IPS-NIHi7 (cell line): ENCODE data around the gene MPC1.
"Not testable (repeated sequence)": the region's sequence is repeated elsewhere in the genome, so short reads cannot be mapped to it uniquely, and the experiment has no call there.

Experiments used
- DNase-seq: peaks from one replicate; pipeline ENCODE4 v3.0.0; 2012; ENCODE audit warnings: mixed read lengths; ENCODE audit errors: extremely low spot score

Gene MPC1

DNA sequence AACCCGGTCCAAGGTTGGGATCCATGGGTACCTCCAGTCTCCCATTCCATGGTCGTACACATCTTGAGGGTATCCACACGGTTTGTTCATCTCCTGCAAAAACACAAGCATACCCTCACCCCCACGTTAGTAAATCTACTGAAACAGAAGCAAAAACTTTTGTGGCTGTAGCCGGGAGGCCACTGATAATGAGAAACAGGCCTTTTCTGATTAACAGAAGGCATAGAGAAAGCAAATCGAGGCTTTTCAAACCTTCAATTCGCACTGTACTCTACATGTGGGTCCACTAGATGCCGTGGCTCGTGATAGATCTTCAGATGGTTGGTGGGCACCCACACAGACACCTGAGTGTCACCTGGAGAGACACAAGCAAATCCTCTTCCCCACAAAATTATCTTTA is 37.1 kb downstream of the MPC1 start:
- DNase-seq = not testable (repeated sequence)

DNA sequence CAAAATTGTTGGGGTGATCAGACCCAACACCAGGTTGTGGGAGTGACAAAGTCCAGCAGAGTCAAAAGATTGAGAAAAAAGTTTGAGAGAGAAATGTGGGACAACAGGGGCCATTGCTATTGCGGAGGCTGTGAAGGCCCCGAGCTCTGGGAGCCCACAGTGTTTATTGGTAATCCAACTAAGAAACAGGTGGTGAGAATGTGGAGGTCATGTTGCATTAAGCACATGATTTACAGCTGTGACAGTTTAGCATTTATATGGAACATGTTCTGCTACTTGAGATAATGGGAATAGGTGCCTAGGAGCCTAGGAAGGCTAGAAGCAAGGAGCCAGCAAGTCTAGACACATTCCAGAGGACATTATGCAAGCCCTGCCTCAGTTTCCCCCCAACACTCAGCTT is 37.8 kb downstream of the MPC1 start:
- DNase-seq = not testable (repeated sequence)

DNA sequence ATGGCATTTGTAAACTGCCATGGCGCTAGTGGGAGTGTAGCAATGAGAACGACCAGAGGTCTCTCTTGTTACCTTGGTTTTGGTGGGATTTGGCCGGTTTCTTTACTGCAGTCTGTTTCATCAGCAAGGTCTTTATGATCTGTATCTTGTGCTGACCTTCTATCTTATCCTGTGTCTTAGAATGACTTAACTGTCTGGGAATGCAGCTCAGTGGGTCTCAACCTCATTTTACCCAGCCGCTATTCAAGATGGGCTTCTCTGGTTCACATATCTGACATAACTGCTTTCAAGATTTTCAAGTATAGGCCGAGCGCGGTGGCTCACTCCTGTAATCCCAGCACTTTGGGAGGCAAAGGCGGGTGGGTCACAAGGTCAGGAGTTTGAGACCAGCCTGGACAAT is 38.5 kb downstream of the MPC1 start:
- no peak for DNase-seq

DNA sequence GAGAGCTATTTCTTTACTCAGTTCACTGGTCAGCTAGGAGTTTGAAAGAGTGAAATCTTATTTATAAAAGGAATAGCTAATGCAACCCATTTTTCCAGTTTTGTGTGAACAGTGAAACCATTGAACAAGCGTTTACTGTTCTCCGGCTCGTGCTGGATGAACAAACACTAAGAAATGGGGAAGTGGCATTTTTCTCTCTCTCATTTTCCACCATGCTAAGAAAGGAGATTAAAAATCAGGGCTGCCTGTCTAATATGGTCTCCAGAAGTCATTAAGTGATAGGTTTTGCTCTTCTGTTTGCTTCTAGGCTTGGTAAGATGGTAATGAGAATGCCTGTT is 39.6 kb downstream of the MPC1 start:
- DNase-seq = no peak

DNA sequence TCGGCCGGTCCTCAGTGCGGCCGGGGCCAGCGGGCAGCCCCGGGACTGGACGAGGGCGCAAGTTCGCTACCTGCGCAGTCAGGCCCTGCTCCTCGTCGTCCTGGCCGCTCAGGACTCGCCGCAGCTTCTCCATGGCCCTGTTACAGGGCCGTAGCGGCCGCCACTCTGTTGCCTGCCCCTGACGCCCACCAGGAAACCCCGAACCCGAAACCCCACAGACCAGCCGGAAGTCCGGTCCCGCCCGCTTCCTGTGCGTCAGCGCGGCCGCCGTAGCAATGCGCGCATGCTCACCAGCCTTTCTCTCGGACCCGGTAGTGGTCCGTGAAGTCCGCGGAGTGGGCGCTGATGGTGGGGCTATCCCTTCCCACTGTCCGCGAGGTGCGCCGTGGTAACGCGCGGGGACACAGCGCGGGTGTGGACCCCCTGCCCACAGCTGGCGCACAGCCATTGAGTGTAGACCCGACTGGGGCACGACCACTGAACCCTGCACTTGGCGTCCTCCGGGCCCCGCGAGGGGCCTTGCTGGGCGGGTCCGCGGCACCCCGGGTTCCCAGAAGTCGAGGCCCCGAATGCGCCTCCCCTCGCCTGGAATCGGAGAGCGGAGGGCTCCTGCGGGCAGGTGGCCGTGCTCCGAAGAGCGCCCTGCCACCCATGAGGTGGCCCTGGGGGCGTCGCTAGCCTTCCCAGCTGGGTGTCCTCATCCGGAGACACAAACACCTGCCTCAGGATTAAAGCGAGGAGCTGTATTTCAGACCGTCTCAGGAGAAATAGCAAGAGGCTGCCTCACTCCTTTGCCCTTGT is 40.2 kb downstream of the MPC1 start, which contains the start of gene SFT2D1:
Gene SFT2D1, minus strand, starts transcription at position 197 of the 801 bp plus-strand sequence. Its CDS starts 64 bp downstream, at position 133.
- peak; percentile 92 for DNase-seq

DNA sequence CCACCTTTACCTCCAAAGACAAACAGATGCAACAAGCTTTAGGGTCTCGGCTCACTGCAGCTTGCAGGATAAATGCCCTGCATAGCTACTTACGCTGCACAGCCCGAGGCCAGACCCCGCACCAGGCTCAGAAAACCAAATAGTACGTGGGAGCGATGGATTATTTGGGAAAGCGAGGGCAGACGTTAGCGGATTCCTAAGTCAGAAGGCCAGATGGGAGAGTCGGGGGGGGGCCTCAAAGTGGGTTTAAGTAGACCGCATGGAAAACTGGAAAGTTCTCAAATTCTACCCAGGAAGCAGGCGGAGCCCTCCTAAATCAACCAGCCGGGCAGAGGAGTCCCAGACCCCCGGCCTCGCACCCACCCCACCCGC is 40.8 kb downstream of the MPC1 start:
- no peak for DNase-seq

DNA sequence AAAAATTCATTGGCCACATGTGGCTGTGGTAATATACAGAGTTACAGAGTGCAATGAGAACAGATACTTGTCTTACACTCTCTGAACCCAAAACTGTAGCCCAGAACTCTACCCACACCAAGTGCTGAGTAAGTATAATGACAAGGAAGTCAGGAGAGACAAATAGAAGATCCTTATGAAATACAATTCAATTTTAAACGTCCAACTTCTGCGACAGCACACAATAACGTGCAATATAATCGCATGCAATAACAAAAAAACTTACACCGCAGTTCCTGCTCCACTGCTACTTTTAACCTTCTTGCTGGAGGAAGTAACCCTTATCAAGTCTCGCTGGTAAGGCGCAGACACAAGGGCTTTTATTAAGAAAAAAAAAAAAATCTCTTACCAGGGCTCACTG is 41.3 kb downstream of the MPC1 start:
- no peak for DNase-seq

DNA sequence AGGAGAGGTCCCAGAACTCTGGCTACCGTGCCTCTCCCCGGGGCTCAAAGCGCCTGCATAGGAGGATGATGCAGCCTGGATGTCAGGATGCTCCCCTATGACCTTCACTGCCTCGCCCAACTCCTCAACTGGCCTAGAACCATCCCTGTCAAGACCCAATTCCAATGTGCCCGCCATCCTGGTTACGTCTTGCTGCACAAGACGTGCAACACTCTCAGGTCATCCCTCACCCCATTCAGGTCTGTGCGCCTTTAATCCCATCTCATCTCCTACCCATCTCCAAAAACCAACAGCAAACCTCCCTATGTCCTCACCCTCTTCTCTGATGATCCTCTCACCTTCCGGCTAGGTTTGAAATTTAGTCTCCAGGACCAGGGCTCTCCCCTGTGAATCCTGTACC is 43.9 kb downstream of the MPC1 start:
- no peak for DNase-seq

DNA sequence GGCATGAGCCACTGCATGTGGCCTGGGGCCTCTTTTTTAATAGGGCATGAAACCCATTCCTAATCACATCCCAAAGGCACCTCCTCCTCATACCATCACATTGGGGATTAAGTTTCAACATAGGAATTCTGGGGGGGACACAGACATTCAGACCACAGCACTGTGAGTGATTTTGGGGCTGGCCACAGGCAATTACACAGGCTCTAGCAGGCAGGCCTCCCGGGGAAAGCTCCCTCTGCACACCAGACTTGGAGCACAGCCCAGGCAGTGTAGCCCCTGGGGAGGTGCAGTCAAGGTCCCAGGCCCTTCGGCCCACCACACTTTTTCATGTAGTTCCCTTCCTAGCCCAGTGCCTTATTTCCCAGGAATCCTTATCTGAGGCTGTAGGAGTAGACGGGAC is 45.9 kb downstream of the MPC1 start:
- no peak for DNase-seq

DNA sequence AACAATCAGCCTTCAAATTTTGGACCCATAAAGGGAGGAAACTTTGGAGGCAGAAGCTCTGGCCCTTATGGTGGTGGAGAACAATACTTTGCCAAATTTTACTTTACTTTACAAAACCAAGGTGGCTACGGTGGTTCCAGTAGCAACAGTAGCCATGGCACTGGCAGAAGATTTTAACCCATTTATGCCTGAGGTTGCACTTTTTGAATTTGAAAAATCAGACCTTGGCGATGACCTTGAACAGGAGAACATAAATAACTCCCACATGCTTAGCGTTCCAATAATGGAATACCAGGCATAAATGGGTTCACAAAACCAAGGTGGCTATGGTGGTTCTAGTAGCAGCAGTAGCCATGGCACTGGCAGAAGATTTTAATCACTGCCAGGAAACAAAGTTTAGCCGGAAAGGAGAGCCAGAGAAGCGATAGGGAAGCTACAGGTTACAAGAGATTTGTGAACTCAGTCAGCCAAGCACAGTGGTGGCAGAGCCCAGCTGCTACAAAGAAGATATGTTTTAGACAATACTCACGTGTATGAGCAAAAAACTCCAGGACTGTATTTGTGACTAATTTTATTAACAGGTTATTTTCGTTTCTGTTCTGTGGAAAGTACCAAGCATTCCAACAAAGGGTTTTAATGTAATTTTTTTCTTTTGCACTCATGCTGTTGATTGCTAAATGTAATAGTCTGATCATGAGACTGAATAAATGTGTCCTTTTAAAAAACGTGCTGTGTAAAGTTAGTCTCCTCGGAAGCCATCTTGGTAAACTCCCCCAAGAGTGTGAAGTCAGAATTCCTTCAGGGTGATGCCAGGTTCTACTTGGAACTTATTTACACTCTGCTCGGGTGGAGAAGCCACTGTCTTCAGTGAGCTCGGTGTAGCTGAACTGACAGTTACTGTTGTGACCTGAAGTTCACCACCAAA is 47.1 kb downstream of the MPC1 start:
- no peak for DNase-seq

DNA sequence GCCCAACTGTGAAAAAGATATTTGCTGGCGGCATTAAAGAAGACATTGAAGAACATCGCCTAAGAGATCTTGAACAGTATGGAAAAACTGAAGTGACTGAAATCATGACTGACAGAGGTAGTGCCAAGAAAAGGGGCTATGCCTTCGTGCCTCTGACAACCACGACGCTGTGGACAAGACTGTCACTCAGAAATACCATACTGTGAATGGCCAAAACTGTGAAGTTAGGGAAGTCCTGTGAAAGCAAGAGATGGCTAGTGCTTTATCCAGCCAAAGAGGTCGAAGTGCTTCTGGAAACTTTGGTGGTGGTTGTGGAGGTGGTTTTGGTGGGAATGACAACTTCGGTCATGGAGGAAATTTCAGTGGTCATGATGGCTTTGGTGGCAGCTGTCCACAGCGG is 47.9 kb downstream of the MPC1 start:
- no peak for DNase-seq

DNA sequence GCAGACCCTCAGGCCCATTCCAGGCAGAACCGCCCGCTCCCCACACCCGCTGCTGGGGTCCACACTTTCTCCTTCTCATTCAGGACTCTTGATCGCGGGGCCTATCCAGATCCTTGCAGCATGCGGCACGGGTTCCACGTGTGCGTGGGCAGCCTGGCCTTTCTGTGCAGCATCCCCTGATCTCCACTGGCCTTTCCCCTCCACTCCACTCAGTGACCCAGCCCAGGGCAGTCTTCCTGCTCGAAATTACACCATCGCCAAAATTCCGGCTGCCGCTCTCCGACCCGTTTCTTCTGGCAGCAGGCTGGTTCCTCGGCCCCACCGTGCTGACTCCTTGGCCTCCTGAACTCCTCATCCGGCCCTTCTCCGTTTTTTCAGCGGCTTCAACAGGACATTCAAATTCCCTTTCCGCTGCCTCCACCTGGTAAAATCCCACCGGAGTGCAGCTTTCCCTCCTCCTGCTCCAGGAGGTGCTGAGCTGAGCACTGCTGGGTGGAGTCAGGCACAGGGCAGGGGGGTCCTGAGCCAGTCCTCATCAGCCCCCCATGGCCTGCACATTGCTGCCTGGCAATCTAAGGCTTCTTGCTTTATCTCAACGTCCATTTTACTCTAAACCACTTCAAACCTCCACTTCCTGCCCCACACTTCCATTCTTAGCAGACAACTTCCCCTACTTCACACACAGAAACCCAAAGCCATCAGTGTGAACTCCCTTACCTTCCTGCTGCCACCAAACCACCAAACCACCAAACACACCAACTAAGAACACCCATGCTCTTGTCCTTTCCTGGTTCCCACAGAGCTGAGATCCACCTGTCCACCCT is 49.4 kb downstream of the MPC1 start:
- no peak for DNase-seq

DNA sequence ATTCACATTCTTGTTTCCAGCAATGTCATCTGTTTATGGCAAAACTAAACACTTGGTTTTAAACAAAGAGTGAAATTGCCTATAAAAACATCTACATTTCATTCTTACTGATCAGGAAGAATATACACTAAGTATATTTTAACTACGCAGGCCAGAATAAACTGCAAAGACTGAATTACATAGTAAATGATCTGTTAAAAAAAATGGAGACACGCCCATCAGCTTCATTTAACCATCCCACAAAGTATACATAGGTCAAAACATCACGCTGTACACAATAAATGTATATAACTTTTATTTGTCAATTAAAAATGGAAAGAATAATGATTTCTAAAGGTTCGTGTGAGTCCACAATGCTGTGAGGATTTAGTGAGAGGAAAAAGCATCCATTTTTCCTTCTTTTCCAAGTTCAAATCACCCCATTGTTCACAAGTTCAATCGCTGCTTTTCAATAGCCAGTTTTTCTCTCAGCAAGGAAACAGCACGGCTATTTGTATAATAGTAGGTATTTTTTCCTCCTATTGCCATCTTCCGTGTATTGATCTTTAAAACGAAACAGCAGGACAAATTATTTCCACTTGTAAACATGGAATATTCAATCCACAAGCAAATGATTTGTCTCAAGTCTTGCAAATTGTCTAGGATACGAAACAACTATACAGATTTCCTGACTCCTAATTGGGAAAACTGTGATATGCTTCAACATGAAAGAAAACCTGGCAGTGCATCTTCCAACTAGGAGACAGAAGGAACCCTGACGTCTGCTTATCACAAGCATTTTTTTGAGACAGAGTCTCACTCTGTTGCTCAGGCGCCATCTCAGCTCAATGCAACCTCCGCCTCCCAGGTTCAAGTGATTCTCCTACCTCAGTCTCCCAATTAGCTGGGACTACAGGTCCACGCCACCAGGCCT is 51.0 kb downstream of the MPC1 start:
- no peak for DNase-seq

DNA sequence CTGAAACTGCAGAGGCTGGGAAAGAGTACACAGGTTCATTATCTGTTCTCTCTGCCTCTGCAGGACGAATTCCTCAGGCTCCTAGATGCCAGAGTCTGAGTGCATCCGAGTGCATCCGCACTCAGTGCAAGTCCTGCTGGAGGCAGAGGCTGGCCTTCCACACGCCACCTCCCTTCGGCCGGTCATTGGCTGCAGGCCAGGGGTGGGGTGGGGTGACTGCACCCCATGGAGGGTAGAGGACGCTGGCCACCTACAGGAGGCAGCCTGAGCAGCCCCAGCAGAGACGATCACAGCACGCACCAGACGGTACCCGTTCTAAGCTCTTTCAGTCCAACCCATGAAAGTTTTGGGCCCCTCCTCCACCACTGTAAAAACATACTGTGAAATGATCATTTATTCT is 52.1 kb downstream of the MPC1 start:
- DNase-seq = peak; percentile 85

DNA sequence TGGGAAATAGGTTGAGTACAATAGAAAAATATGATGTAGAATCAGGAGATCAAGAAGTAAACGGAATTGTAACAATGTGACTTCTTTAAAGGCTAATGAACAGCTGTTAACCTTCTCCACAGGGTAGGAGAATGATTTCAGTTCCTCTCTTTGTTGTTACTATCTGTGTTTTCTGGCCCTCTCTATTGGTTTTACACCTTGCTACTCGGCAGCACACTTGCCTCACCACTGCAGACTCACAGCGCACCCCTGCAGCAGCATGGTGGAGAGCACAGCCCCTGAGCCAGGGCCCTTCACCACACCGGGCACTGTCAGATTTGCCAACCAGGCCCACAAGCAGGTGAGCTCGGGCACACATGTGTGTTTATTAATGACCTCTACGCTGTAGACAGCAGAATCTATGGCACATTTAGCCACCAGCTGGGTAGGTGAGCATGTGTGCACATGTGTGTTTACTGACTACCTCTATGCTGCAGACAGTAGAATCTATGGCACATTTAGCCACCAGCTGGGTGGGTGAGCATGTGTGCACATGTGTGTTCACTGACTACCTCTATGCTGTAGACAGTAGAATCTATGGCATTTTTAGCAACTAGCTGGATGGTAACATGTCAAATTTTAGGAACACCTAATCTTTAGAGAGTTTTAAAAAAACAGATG is 57.2 kb downstream of the MPC1 start:
- no peak for DNase-seq

DNA sequence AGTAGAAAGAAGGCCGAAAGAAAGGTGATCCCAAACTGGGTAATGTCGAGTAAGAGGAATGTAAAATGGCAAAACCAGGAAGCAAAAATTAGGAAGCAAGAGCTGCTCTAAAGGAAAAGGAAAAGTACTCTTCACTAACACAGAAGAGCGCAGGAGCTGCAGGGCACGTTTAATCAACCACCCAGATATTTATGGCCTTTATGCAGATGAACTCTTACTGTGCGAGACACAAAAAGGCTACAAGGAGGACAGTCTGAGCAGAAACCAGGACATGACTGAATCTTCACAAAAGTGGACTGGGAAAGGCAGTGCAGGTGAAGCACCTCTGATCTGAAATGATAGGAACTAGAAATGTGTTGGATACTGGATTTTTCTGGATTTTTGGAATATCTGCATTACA is 59.3 kb downstream of the MPC1 start:
- DNase-seq = no peak

DNA sequence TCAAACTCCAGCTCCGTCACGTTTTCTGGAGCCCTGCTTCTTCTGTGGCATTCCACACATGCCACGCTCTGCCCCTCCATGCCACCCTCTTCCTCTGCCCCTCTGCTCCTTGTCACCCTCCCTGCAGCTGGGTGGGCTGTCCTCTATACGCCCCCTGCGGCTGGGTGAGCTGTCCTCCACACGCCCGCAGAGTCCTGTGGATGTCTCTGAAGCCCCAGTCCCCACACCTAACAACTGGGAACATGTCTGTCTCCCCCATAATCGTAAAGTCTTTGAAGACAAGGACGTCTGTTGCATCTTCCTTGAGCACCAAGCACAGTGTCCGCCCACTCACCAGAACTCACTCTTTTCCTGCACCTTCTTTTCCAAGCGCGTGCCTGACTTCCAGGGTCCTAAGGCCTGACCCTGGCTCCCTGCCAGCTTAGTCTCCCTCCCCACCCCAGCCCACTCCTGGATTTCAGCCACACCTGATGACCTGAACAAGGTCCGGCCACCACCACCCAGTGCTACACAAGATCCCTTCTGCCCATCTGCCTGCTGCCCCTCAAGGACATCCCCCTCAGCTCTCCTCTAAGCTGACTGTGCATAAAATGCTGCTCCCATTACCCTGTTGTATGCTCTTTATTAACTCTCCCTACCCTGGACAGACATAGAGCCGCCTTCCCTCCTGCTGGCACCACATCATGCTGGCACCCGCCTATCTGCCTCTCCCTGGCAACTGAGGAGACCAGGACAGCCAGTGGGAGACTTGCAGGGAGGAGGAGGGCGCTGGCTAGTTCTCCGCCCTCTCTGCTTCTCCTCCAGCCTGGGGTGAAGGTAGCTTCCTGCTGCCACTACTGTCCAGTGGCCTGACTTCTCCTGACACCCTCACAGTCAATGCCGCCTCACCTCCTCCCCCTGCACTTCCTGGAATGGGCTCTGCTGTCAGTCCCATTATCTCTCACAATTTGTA is 63.8 kb downstream of the MPC1 start:
- DNase-seq = no peak

DNA sequence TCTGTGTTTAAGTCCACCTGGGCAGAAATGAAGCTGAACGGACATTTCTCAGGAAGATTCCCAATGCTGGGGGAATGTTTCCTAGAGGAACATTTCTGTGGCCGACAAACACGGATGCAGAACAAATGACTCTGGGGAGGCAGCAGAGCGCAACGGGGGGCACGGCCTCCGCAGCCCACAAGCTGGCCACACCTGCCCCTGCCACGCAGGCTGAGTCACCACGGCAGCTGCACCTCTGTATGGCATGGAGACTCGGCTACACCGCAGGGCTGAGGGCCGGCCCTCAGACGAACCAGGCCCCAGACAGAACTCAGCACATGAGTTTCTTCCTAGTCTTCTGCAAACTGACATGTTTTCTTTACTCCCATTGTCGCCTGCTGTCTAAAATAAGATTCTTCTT is 64.5 kb downstream of the MPC1 start:
- no peak for DNase-seq
